GM21367 (cell line): ENCODE measurements around the gene AQP12B.

Experiments used
- ATAC-seq: cut with Tn5 transposase; IDR thresholded peaks from one replicate; pipeline ENCODE4 v1.9.1; 2021; ENCODE audit not compliant: unreplicated experiment

AQP12B gene

DNA sequence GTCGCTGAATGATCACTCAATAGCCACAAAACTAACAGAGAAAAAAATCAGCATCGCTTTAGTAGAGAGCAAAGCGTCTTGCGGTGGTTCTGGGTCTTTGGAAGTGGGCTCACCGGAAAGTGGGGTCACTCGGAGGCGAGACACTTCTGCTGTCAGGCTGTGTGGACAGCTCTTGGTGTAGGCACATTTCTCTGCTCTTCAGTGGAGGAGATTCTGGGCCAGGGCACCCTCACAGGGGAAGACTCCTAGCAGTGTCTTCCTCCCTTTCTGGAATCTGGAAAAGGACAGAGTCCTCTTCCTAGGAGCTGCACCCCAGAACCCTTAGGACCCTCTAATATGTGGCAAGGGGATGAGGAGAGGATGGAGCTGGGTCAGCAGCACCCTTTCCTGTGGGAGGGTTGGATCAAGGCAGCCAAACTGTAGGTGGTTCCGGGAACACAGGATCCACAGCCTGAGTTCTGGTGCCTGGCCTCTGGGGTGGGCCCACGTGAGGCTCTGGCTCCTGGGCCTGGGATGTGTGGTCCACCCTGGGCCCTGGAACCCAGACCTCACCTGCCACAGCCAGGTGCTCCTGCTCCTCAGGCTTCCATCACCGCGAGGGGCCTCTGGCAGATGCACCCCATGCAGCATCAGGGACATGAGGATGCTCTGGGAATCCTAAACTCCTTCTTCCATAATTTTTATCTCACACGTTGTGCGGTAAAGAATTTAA is 32.3 kb downstream of the AQP12B start:
- ATAC-seq, result no peak

DNA sequence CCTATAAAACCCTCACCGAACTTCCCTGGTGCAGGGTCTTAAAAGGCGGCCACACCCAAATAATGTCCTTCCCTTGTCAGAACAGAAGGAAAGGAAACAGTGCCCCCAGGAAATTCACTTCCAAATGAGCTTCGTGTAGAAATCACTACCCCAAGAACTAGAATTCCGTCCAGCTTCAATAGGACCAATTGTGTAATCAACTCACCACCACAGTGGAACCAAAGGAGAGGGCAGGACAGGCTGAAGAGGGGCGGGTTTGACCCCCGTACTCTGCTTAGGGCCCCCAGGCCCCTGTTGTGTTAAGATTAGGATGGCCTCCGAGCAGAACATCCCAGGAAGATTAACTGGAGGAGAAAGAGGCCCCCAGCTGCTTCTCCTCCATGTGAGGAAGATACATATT is 33.4 kb downstream of the AQP12B start:
- no peak for ATAC-seq

DNA sequence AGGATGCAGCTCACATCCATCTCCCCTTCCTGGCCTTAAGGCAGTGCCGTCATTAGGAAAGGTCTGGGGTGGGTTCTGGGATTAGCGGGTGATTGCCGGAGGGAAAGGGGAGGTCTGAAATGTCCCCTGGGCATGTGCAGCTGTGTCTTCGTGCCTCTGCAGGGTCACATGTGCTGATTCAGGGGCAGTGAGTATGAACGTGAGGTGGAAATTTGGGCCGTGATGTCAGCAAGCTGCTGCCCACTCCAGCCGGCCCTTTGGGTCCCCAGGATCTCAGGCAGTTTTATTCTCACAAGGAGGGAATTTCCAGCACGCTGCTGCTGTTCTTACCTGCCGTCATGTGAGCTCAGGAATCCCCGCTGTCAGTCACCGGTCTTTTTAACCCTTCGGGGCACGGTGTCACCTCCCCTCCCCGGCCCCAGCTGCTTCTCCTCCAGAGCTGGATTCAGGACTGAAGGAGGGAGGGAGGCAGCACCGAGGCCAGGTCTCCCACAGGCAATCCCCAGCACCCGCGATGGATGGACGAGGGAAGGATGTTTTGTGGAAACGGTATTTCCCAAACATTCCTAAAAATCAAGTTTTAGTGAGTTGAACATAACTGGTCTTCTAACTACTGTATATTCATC is 33.9 kb downstream of the AQP12B start:
- no peak for ATAC-seq

DNA sequence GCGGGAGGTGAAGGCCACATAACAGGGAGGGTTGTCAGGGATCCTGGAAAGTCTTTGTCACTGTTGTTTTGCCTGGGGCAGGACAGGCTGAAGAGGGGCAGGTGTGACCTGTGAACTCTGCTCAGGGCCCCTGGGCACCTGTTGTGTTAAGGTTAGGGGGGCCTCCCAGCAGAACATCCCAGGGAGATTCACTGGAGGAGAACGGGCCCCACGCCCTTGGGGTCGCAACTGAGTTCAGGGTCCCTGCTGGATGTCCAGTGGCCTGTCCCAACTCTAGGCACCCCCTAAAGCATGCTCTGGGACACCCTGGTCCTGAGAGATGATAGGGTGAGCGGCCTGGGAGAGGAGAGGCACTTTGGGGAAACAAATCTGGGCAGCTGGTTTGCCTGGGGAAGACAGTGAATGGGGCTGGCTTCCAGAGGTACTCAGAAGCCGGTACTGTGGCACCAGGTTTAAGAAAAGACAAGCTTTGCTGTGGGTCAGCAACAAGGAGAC is 34.5 kb downstream of the AQP12B start:
- ATAC-seq, result no peak

DNA sequence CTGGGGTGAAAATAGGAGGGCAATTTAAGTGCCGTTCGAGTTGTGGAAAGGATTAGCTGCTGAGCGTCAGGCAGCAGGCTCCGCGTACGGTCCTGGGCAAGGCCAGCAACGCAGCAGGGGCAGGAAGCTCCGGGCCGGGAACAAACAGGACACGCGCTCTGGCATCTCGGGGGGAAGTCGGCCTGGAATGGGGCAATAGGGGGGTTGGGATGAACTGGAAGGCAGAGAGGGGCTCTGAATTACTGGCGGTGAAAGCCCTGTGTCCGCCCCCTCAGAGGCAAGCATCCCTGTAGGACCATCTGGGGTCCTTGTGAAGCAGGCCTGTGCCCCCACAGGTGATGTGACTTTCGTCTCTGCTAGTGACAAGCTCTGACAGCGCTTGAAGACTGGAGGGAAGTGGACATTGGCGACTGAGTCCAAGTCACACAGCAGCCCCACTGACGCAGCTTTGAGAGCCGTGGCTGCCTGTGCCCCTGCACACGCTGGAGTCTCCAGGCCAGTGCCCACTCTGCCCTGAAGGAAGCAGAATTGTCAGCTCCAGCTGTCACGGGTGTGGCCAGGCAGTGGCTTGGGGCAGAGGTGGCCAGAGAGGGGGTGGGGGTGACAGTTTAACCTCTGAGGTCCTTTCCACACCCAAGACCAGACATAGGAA is 35.1 kb downstream of the AQP12B start:
- ATAC-seq, result no peak

DNA sequence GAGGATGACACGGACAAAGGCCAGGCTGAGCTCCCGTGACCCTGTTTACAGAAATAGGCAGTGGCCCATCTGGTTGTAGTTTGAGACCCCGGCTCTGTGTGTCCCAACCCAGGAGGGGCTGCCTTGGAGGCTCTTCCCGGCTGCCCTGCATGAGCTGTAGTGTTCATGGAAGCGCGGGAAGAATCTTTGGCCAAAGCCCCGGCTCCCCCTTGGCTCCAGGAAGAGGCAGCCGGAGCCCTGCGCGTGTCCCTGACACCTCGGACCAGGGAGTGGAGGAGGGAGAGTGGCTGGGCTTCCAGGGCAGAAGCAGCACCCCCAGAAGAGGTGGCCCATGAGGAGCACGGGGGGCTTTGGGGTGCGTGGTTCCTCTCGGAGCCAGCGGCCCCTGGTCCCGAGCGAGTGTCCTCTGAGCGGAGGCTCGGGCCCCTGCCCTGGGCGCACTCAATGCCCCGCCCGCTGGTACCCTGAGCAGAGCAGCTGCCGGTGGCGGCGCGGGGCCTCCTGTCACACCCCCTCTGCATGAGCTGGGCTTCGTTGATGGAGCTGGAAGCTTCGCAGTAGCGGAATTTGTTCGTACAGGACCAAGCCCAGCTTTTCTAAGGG is 35.7 kb downstream of the AQP12B start:
- ATAC-seq, result no peak

DNA sequence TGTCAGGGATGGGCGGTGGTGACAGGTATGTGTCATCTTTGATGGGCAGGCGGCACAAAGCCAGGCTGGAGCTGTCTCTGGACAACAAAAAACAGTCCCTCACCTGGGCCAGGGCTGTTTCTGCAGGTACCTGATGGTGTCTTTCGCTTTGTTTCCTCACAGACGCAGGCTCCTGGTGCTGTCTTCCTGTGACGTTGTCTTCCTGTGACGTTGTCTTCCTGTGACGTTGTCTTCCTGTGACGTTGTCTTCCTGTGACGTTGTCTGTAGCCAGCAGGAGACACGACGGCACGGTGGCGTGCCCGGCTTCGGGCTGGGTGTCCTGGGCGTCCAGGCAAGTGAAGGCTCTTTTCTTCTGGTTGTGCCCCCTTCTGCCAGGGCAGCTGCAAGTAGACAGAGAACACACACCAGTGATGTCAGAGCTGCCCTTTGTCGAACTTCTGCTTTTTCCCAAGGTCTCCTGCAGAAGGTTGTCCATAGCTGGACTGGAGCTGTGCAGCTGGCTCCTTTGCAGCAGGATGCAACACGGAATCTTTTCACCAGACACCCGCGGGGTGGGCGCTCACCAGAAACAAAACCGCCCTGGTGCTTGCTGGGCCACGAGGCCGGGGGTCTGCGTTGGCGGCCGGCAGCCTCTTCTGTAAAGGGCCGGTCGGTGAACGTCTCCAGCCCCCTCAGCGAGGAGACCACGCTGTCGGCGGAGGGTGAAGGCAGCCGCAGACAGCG is 36.3 kb downstream of the AQP12B start:
- ATAC-seq, result no peak

DNA sequence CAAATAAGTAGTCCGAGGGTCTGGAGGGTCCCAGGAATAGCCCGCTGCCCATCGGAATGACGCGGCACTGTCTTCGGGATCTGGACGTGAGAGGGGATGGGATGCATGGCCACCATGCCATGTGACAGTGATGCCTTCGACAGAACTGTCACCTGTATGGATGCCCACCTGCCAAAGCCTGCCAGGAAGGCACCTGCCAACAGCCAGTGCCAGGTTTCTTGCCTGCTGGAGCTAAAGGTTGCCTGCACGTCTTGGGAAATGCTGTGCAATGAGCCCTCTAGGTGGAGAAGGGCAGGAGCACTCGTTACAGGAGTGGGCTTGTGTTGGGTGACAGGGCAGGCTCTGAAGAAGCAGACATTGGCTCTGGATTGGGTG is 36.9 kb downstream of the AQP12B start:
- no peak for ATAC-seq

DNA sequence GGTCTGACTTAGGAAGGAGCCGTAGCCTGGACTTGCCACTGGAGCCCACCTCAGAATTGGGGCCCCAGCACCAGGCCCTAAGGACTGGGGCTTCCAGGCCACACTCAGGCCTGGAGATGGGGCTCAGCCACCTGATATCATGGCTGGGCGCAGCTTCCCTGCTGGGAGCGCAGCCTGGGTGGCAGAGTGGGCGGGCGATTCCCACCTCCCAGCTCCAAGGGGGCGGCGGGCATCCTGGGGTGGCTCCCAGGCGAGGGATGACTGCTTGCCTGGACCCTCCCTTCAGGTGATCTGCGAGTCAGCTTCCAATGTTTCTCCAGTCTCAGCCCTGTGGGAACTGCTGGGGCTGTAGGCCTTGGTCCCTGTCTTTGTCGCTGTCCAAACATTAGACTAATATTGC is 37.3 kb downstream of the AQP12B start:
- no peak for ATAC-seq

DNA sequence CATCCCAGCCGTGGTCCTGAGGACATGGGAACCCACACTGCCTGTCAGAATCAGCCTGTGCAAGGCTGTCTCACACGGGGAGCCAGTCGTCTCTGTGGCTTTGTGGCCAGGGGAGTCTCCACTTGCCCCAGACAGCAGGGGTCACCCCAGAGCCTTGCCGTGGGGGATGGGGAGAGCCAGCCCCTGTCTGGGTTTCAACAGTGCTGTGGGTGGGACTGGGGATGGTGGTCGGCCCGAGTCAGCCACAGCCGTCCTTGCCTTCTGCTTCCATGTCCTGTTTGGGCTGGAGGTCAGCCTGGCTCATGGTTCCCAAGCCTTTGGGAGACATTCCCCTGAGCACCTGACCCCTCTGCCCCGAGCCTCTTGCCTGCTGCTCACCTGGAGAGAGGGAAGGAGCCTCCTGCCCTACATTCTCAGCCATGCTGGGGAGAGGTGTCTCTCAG is 37.8 kb downstream of the AQP12B start:
- ATAC-seq, result no peak

DNA sequence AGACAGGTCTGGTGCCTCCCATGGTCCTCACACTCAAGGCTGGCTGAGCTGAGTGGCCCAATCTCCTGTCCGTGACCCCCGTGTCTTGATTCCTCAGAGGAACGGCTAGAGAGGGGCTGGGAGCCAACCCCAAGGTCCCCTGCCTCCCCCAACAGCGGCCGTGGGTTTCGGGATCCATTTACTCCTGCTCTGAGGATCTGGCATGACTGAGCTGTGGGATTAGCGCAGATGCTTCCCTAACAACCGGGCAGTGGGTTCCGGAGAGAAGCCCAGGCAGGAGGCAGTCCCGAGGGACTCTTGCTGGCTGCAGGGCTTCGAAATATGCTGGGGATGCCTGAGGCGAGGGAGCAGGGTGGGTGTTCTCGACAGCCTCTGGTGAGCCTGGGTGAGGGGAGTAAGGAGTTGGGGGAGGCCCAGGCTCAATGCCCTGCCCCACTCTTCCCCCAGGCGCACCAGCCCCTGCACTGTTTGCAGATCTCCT is 38.5 kb downstream of the AQP12B start:
- ATAC-seq, result no peak

DNA sequence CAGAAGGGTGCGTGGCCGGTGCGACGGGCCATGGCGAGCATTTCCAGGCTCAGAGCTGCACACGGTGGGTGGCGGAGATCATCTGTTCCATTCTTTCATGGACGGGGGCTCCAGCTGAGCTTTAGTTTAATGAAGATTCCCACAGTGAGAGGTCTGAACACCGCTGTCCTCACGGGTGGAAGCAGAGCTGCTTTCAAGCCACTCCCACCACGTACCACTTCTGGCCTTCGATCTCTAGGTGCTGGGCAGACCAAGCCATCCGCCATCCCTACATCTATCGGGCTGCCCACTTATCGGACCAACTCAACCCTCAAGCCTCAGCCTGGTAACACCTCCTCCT is 38.9 kb downstream of the AQP12B start:
- ATAC-seq, result no peak

DNA sequence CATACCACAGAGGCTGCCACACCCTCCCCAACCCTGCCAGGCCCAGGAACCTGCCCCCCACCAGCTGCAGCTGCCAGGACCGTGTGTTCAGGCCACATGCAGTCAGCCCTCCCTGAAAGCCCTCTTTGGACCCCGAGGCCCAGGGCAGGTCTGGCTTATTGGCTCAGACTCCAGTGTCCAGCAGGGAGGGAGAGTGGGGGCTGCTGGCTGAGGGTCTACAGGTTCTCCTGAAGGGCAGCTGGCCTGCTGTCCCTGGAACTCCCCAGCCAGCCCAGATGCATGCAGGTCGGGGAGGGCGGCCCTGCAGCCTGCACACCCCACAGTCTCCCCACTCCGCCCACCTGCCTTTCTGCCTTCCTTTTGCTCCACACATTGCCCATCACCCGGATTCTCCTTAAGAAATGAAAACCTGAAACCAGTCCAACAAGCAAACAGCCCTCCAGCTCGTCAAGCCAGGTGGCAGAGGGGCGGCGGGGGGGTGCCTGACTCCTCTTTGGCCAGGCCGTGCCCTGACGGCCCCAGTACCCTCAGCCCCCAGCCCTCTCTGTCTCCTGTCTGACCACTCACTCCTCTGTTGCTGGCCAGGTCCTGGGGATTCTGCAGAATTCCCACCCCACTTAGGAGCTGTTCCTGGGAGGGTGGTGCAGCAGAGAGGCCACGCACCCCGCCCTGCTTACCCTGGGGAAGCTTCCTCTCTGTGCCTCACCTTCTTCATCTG is 39.4 kb downstream of the AQP12B start:
- ATAC-seq, result no peak

DNA sequence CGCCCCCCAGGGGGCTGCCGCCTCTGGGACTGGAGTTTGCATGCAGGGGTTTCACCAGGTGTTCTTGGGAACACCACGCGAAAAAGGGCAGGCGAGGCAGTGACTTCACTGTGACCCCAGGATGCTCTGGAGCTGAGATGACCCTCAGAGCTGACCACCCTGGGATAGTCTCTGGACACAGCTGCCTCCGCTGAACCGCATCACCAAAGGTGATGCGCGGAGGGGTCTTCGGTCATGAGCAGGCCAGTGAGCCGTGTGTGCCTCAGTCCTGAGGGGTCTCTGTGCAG is 39.9 kb downstream of the AQP12B start:
- no peak for ATAC-seq

DNA sequence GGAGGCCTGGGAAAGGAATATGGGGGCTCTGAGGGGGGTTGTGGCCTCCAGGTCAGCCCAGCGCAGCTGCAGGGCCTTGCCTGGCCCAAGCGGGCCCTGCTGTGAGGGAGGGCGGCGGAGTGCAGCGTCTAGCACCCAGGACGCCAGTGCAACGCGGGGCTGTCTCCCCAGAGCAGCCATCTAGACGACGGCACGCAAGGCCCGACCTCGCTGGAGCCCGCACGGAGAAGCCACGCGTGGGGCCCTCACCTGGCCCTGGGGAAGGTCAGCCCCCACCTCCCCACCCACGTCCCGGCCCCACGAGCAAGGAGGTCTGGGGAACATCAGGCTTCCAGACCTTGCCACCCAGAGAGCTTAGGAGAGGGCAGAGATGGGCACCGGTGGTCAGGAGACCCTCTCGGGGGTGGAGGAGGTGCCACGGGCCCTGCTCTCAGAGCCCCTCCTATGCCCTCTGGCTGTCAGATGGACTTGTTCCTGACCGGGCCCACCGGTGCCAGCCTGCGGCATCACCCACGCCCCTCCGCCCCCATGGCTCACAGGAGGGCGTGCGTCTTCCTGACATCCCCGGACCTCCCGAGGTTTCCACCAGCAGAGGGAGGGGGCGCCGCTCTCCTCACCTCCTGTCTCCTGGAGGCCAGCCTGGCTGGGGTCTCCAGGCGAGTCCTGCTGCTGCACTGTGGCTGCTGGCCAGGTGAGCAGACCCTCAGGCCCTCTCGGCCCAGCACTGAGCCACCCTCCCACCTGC is 40.5 kb downstream of the AQP12B start:
- no peak for ATAC-seq

DNA sequence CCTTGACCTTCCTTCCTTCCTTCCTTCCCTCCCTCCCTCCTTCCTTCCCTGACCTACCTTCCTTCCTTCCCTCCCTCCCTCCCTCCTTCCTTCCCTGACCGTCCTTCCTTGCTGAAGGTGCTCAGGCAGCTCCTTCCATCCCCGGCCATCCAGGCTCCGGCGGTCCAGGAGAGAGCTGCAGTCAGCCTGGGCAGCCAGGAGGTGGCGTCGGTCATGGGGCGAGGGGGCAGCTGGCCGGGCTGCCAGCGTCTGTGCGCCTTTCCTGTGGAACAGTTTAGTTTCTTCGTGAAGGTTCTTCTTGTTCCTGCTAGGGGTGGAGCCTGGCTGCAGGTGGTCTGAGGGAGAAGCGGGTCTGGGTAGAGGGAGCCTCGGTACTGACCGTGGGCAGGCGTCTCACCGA is 41.7 kb downstream of the AQP12B start:
- ATAC-seq, result no peak

DNA sequence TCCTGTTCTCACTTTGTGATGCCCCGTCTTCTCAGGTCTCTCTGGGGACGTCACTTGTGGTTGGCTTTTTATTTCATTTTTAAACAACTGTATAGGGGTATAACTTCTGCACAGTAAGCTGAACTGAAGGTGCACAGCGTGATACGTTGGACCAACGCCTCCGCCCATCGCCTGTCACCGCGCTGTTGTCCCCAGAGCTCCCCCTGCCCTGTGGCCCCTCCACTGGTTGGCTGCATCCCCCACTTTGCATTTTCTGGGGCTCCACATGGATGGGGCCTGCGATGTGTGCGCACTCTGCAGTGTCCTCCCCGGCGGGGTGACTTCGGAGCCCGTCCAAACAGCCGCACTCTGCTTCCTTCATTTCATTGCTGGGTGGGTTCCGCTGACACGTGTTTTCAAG is 43.1 kb downstream of the AQP12B start:
- ATAC-seq, result no peak

DNA sequence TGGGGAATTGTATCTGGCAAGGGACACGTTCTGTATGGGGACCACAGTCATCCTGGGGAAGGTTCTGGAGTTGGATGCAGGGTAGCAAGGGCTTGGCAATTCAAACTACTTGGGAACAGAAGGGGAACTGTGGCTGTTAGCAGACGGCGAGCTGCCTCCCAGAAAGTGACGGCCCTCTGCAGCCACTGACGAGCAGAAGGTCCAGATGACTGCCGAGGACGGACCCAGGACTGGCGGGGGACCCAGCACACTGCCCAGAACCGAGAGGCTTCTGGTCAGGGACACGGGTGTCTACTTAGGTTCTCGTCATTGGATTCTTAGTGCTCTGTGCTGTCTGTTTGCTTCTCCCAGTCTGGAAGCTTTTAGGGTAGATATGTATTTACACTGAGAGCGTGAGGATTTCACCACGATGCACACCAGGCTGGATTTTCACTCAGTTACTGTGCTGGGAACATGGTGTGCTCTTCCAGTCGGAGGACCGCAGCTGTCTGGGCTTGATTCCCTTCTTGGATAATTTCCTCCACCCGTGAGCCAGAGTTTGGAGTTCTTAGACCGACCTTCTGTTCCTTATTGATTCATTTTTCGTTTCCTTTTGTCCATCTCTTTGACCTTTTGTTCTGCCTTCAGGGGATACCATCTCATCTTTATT is 44.0 kb downstream of the AQP12B start:
- no peak for ATAC-seq

DNA sequence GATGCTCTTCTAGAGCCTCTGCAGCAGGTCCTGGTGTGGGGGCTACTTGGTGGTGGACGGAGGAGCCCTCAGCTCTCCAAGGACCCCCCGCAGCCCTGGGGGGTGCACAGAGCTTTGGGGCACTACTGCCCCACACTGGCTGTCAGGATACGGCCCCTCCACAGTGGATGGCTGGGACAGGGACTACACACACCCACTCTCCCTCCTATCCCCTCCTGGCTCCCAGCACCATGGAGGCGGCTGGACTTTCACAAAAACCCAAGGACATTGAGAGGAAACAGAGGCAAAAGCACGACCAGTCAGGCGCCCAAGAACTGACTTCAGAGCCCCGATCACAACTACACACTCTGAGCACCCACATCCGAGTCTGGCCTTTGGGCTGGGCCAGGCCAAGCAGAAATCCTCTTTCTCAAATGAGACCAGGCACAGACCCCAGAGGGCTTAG is 44.8 kb downstream of the AQP12B start:
- no peak for ATAC-seq
